GM12872 (cell line): Measurements from ENCODE around the gene INSR.

Source experiments
- TF ChIP-seq, protein P1 (sequence below): IDR thresholded peaks from 3 replicates; pipeline ENCODE4 v1.5.1; 2011; ENCODE audit warnings: low read depth, mild to moderate bottlenecking, low read length, moderate library complexity; ENCODE audit not compliant: insufficient read depth

INSR gene

GRCh38 chr19:7132054-7132453 is 162.2 kb downstream of the INSR start:
- TF ChIP-seq, protein P1, sequence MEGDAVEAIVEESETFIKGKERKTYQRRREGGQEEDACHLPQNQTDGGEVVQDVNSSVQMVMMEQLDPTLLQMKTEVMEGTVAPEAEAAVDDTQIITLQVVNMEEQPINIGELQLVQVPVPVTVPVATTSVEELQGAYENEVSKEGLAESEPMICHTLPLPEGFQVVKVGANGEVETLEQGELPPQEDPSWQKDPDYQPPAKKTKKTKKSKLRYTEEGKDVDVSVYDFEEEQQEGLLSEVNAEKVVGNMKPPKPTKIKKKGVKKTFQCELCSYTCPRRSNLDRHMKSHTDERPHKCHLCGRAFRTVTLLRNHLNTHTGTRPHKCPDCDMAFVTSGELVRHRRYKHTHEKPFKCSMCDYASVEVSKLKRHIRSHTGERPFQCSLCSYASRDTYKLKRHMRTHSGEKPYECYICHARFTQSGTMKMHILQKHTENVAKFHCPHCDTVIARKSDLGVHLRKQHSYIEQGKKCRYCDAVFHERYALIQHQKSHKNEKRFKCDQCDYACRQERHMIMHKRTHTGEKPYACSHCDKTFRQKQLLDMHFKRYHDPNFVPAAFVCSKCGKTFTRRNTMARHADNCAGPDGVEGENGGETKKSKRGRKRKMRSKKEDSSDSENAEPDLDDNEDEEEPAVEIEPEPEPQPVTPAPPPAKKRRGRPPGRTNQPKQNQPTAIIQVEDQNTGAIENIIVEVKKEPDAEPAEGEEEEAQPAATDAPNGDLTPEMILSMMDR = no peak

DNA sequence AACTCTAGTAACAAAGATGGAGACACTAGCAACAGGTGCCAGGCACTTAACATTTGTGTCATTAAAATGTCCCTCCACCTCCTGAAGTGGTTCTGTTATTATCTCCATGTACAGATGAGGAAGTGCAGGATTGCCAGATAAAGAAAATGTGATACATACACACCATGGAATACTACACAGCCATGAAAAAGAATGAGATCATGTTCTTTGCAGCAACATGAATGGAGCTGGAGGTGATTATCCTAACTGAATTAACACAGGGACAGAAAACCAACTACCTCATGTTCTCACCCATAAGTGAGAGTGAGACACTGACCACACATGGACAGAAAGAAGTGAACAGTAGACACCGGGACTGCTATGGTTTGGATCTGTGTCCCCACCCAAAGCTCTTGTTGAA is 164.2 kb downstream of the INSR start:
- TF ChIP-seq, protein P1 = no peak

DNA sequence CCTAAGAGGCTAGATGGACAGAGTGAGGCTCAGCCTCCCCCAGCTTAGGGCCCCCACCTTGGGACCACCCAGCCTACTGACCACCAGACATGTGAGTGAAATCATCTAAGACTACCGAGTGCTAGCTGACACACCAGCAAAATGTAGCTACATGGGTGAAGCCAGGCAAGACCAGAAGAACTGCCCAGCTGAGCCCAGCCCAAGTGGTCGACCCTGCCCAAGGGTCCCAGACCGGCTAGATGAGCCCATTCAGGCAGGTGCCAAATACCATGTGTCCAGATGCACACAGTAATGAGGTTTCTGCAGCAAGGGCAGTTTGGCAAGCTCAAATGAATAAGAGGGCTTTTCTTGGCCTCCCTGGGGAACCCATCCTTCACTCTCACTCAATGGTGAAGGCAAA is 168.1 kb downstream of the INSR start:
- TF ChIP-seq, protein P1 = no peak

- TF ChIP-seq, protein P1 = no peak
Measured at GRCh38 chr19:7125221-7125620, 169.0 kb downstream of the INSR start.

- TF ChIP-seq, protein P1 = no peak
Measured at GRCh38 chr19:7124782-7125181, 169.4 kb downstream of the INSR start.

- TF ChIP-seq, protein P1 = no peak
Measured at GRCh38 chr19:7122701-7123100, 171.5 kb downstream of the INSR start.

- TF ChIP-seq, protein P1 = no peak
Measured at GRCh38 chr19:7120499-7120898, 173.7 kb downstream of the INSR start.

- TF ChIP-seq, protein P1 = no peak
Measured at GRCh38 chr19:7119582-7119981, 174.6 kb downstream of the INSR start.
